Measurements from ENCODE around the gene C20orf144.

DNA sequence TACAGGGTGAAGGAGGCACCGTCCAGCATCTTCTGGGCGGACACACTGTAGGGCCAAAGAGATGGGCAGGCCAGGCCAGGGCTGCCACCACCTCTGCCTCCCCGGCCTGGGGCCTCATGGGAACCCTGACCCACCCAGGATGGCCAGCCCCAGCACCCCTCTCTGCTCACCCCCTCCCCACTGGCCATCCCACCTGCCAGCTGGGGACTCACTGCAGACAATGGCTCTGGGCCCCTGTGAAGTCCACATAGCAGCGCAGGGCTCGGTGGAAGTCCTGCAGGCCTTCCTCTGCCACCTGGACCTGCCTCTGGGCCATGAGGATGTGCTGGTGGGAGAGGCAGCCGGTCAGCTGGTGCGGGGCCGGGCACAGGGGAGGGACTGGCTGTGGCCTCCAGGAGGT is 3.6 kb upstream of the C20orf144 start:
- TF ChIP-seq, protein P1, sequence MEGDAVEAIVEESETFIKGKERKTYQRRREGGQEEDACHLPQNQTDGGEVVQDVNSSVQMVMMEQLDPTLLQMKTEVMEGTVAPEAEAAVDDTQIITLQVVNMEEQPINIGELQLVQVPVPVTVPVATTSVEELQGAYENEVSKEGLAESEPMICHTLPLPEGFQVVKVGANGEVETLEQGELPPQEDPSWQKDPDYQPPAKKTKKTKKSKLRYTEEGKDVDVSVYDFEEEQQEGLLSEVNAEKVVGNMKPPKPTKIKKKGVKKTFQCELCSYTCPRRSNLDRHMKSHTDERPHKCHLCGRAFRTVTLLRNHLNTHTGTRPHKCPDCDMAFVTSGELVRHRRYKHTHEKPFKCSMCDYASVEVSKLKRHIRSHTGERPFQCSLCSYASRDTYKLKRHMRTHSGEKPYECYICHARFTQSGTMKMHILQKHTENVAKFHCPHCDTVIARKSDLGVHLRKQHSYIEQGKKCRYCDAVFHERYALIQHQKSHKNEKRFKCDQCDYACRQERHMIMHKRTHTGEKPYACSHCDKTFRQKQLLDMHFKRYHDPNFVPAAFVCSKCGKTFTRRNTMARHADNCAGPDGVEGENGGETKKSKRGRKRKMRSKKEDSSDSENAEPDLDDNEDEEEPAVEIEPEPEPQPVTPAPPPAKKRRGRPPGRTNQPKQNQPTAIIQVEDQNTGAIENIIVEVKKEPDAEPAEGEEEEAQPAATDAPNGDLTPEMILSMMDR (IDR thresholded peaks at IDR 0.05) = no peak
- no peak for TF ChIP-seq POLR2AphosphoS5 (IDR thresholded peaks at IDR 0.05; ENCODE audit: low read depth, low read length)
- TF ChIP-seq, protein P2, sequence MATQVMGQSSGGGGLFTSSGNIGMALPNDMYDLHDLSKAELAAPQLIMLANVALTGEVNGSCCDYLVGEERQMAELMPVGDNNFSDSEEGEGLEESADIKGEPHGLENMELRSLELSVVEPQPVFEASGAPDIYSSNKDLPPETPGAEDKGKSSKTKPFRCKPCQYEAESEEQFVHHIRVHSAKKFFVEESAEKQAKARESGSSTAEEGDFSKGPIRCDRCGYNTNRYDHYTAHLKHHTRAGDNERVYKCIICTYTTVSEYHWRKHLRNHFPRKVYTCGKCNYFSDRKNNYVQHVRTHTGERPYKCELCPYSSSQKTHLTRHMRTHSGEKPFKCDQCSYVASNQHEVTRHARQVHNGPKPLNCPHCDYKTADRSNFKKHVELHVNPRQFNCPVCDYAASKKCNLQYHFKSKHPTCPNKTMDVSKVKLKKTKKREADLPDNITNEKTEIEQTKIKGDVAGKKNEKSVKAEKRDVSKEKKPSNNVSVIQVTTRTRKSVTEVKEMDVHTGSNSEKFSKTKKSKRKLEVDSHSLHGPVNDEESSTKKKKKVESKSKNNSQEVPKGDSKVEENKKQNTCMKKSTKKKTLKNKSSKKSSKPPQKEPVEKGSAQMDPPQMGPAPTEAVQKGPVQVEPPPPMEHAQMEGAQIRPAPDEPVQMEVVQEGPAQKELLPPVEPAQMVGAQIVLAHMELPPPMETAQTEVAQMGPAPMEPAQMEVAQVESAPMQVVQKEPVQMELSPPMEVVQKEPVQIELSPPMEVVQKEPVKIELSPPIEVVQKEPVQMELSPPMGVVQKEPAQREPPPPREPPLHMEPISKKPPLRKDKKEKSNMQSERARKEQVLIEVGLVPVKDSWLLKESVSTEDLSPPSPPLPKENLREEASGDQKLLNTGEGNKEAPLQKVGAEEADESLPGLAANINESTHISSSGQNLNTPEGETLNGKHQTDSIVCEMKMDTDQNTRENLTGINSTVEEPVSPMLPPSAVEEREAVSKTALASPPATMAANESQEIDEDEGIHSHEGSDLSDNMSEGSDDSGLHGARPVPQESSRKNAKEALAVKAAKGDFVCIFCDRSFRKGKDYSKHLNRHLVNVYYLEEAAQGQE (IDR thresholded peaks at IDR 0.05; ENCODE audit: insufficient read depth in 1 of 2, low read depth in 2 of 2, low read length in 1 of 2) = no peak
